ENCODE measurements around the gene PDLIM4.
A peak's percentile ranks its signal among the peaks of the same experiment; 100 is the strongest.

The PDLIM4 gene

GRCh38 chr5:132253452-132254320, 3.8 kb upstream of the PDLIM4 start:
- TF ChIP-seq CTCF (IDR thresholded peaks at IDR 0.05), result no peak
- Mint-ChIP-seq H3K27me3 (ENCODE audit: low read depth, poor library complexity) (peaks cover 11% of the 10 kb centered on the region), H3K27ac (no peak overlapping the region), H3K4me1 (peaks cover 20% of the 10 kb centered on the region), H3K9me3 (no peaks in the 10 kb centered on the region), H3K4me3 (no peak overlapping the region), H3K36me3 (ENCODE audit: low read depth) (no peaks in the 10 kb centered on the region)
- no peak for DNase-seq

DNA sequence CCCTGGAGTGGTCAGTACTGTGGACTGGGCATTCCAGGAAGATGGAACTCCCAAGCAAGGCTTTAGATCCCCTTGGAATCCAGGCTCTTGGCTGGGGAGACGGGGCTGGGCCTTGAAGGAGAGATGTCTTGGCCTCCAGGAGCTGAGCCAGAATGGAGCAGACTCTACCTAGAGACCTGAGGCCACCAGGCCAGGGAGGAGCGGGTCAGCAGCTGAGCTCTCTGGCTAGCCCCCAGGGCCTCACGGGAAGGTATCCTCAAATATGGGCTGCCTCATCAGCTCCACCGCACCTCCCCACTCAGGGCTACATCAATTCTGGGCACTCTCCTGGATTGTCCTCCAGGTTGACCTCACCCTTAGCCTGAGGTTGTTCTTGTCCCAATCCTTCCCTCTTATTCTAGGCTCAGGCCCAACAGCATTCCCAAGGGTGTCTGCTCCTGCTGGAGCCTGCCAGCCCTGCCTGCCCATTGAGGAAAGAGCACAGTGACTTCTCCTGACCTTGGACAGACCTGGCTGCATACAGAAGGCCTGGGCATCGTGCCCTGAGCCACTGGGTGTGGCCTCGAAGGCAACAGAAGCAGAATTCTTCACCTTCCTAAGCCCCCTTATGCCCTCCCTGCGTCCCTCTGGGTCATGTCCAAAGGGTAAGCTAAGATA, 3.0 kb upstream of the PDLIM4 start:
- Mint-ChIP-seq H3K4me3 (no peak overlapping the region), H3K36me3 (ENCODE audit: low read depth) (no peaks in the 10 kb centered on the region), H3K9me3 (no peaks in the 10 kb centered on the region), H3K27me3 (ENCODE audit: low read depth, poor library complexity) (peaks cover 11% of the 10 kb centered on the region), H3K27ac (no peak overlapping the region), H3K4me1 (peaks cover 27% of the 10 kb centered on the region)
- no peak for TF ChIP-seq CTCF (IDR thresholded peaks at IDR 0.05)
- no peak for DNase-seq

- no peaks in the 10 kb centered on the region for H3K9me3 Mint-ChIP-seq
- no peak for DNase-seq
- peak overlapping the region; percentile 71 for H3K4me3 Mint-ChIP-seq
- peaks cover 37% of the 10 kb centered on the region for H3K4me1 Mint-ChIP-seq
- no peaks in the 10 kb centered on the region for H3K36me3 Mint-ChIP-seq (ENCODE audit: low read depth)
- no peak for TF ChIP-seq CTCF (IDR thresholded peaks at IDR 0.05)
- peaks cover 9% of the 10 kb centered on the region for H3K27me3 Mint-ChIP-seq (ENCODE audit: low read depth, poor library complexity)
- no peak overlapping the region for H3K27ac Mint-ChIP-seq
These were observed 1.3 kb upstream of the PDLIM4 start for GRCh38 chr5:132256086-132256782.

GRCh38 chr5:132256783-132257130, 739 bp upstream of the PDLIM4 start:
- H3K4me1 Mint-ChIP-seq, result peaks cover 40% of the 10 kb centered on the region
- H3K36me3 Mint-ChIP-seq (ENCODE audit: low read depth), result peaks cover 1% of the 10 kb centered on the region
- no peak for DNase-seq
- H3K9me3 Mint-ChIP-seq, result no peaks in the 10 kb centered on the region
- peaks cover 9% of the 10 kb centered on the region for H3K27me3 Mint-ChIP-seq (ENCODE audit: low read depth, poor library complexity)
- peak overlapping the region; percentile 71 for H3K4me3 Mint-ChIP-seq
- TF ChIP-seq CTCF (IDR thresholded peaks at IDR 0.05), result no peak
- no peak overlapping the region for H3K27ac Mint-ChIP-seq

DNA sequence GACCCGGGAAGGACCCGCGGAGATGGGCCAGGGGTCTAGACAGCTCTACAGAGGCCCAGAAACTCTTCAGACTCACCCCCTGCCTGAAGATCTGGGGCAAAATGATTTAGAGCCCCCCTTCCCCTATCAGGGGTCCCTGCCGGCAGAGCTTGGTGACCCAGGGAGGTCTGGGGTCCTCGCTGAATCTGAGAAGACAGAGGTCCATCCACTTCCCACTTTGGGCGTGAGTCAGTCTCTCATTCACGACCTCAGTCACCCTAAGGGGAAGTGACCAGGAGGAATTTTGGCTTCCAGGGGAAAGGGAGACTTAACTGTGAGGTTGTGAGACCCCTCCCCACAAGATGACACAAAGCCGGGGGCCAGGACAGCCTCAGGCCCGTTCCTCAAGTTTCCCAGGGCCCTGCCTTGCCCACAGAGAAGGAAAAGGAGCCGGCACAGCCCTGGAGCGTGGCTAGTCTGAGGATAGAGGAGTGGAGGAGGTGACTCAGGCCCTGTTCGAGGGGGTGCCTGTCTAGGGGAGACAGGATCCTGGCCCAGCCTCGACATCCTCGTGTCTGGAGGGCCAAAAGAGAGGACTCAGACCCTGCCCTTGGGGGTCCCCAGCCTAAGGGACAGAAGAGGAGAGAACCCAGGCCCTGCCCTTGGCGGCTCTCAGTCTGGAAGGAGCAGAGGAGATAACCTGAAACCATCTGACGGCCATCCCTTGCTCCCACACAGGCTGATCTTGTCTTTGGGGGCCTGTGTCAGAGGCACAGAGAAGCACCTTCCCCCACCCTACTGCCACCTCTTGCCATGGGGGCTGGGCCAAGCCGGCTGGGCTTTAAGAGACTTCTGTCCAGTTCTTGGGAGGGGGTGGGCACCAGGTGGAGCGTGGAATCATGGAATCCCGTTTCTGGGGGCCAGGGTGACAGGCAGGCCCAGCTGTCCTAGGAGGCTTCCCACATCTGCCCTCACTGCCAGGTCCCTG, 889 bp downstream of the PDLIM4 start:
- Mint-ChIP-seq H3K36me3 (ENCODE audit: low read depth) (peaks cover 5% of the 10 kb centered on the region), H3K9me3 (no peaks in the 10 kb centered on the region), H3K27ac (peak overlapping the region; percentile 83), H3K4me1 (peaks cover 46% of the 10 kb centered on the region), H3K4me3 (peak overlapping the region; percentile 82), H3K27me3 (ENCODE audit: low read depth, poor library complexity) (peaks cover 9% of the 10 kb centered on the region)
- no peak for DNase-seq
- no peak for TF ChIP-seq CTCF (IDR thresholded peaks at IDR 0.05)

Measured in nephron progenitor cell (in vitro differentiated cells).